ENCODE data around the gene ELN.

The ELN gene

DNA sequence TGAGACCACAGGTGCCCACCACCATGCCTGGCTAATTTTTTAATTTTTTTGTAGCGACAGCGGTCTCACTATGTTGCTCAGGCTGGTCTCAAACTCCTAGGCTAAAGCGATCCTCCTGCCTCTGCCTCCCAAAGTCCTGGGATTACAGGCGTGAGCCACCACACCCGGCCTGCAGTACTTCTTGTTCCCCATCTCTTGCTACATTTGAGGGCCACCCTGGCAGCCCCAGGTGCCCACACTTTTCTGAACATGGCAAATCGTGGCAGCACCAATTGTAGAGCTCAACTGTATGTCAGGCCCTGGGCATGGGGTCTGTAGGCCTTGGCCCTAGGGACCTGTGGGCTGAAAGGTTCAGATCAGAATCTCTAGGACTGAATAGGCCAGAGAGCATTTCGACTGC is 30.5 kb downstream of the ELN start:
- TF ChIP-seq, protein P1, sequence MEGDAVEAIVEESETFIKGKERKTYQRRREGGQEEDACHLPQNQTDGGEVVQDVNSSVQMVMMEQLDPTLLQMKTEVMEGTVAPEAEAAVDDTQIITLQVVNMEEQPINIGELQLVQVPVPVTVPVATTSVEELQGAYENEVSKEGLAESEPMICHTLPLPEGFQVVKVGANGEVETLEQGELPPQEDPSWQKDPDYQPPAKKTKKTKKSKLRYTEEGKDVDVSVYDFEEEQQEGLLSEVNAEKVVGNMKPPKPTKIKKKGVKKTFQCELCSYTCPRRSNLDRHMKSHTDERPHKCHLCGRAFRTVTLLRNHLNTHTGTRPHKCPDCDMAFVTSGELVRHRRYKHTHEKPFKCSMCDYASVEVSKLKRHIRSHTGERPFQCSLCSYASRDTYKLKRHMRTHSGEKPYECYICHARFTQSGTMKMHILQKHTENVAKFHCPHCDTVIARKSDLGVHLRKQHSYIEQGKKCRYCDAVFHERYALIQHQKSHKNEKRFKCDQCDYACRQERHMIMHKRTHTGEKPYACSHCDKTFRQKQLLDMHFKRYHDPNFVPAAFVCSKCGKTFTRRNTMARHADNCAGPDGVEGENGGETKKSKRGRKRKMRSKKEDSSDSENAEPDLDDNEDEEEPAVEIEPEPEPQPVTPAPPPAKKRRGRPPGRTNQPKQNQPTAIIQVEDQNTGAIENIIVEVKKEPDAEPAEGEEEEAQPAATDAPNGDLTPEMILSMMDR (IDR thresholded peaks at IDR 0.05; ENCODE audit: poor library complexity, severe bottlenecking) = no peak
- ATAC-seq (ENCODE audit: low read depth) = no peak
- H3K27me3 ChIP-seq (ENCODE audit: insufficient read depth, poor library complexity, severe bottlenecking) = no peaks in the 10 kb centered on the region
- no peak overlapping the region for H3K4me3 ChIP-seq (ENCODE audit: severe bottlenecking)
- no peaks in the 10 kb centered on the region for H3K36me3 ChIP-seq (ENCODE audit: low read depth)
- no peak overlapping the region for H3K27ac ChIP-seq (ENCODE audit: poor library complexity, severe bottlenecking)
- no peak for DNase-seq (ENCODE audit: low spot score)
- H3K4me1 ChIP-seq (ENCODE audit: insufficient read depth, poor library complexity, severe bottlenecking) = no peaks in the 10 kb centered on the region
- H3K9me3 ChIP-seq (ENCODE audit: severe bottlenecking) = no peaks in the 10 kb centered on the region

DNA sequence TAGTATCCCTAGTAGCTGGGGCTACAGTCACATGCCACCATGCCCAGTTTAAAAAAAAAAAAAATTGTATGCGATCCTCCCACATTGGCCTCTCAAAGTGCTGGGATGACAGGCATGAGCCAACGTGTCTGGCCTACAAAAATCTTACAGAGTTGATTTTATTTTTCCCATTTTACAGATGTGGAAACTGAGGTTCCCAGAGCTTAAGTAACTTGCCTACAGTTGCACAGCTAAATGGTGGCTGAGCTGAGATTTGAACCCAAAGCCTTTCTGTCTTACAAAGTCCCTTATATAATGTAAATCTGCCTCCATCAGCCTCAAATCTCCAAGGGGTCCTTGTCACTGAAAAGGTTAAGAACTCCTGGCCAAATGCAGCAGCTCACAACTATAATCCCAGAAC is 31.1 kb downstream of the ELN start:
- DNase-seq (ENCODE audit: low spot score) (no peak), ATAC-seq (ENCODE audit: low read depth) (no peak)
- H3K4me1 ChIP-seq (ENCODE audit: insufficient read depth, poor library complexity, severe bottlenecking) = no peaks in the 10 kb centered on the region
- TF ChIP-seq, protein P1 (IDR thresholded peaks at IDR 0.05; ENCODE audit: poor library complexity, severe bottlenecking) = no peak
- no peak overlapping the region for H3K4me3 ChIP-seq (ENCODE audit: severe bottlenecking)
- no peaks in the 10 kb centered on the region for H3K9me3 ChIP-seq (ENCODE audit: severe bottlenecking)
- H3K27me3 ChIP-seq (ENCODE audit: insufficient read depth, poor library complexity, severe bottlenecking) = no peaks in the 10 kb centered on the region
- H3K27ac ChIP-seq (ENCODE audit: poor library complexity, severe bottlenecking) = no peak overlapping the region
- H3K36me3 ChIP-seq (ENCODE audit: low read depth) = no peaks in the 10 kb centered on the region

DNA sequence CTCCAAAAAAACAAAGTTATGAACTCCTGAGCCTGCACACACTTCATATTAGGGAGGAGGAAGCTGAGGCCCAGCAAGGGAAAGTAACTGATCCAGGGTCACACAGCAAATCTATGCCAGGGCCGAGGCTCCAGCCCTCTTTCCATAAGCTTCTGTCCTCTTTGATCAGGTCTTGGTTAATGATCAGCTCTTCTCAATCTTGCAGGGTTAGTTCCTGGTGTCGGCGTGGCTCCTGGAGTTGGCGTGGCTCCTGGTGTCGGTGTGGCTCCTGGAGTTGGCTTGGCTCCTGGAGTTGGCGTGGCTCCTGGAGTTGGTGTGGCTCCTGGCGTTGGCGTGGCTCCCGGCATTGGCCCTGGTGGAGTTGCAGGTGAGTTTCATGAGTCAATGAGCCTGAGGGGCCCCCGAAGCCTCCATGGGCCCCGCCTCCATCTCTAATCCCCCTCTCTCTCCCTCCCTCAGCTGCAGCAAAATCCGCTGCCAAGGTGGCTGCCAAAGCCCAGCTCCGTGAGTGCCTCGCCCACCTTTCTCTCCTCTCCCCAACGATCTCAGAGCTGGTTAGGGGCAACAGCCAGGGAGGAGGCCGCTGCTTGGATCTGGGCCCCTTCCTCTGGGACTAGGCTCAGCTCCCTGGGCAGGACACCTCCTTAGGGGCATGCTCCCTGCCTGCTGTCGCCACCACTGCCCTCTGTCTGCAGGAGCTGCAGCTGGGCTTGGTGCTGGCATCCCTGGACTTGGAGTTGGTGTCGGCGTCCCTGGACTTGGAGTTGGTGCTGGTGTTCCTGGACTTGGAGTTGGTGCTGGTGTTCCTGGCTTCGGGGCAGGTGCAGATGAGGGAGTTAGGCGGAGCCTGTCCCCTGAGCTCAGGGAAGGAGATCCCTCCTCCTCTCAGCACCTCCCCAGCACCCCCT is 32.0 kb downstream of the ELN start:
- no peaks in the 10 kb centered on the region for H3K36me3 ChIP-seq (ENCODE audit: low read depth)
- no peak overlapping the region for H3K27ac ChIP-seq (ENCODE audit: poor library complexity, severe bottlenecking)
- ATAC-seq (ENCODE audit: low read depth) (peak; percentile 60), DNase-seq (ENCODE audit: low spot score) (peak; percentile 87)
- no peaks in the 10 kb centered on the region for H3K4me1 ChIP-seq (ENCODE audit: insufficient read depth, poor library complexity, severe bottlenecking)
- no peaks in the 10 kb centered on the region for H3K9me3 ChIP-seq (ENCODE audit: severe bottlenecking)
- no peak overlapping the region for H3K4me3 ChIP-seq (ENCODE audit: severe bottlenecking)
- TF ChIP-seq, protein P1 (IDR thresholded peaks at IDR 0.05; ENCODE audit: poor library complexity, severe bottlenecking) = peak; percentile 30
- H3K27me3 ChIP-seq (ENCODE audit: insufficient read depth, poor library complexity, severe bottlenecking) = no peaks in the 10 kb centered on the region

DNA sequence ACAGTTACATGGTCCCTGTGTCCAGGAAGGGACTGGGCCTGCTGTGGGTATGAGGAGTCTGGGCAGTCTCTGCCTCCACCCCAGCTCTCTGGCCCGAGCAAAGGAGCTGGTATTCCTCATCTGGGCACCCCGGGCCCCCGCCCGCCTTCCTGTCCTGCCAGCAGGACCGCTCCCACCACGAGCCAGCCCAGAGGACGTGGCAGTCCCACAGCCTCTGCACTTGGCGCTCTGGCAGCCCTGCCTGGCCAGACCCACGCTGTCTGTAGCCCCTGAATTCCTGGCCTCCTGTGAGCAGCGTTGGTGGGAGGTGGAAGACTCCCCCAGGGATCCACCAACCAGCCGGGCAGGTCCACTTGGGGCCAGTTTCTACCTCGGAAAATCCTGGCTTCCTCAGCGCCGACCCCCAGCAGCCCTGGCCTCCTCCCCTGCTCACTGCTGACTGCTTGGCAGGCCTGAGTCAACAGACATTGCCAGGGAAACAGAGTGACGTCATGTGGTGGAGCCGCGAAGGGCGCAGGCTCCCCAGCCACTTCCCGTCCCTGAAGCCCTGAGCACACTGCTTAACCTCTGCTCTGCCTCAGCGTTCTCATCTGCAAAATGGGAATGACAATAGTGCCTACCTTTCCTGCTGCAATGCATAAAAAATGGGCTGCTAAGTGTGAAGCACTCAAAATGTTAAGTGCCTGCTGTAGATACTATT is 34.0 kb downstream of the ELN start:
- ATAC-seq (ENCODE audit: low read depth) = peak; percentile 82
- no peaks in the 10 kb centered on the region for H3K4me1 ChIP-seq (ENCODE audit: insufficient read depth, poor library complexity, severe bottlenecking)
- H3K4me3 ChIP-seq (ENCODE audit: severe bottlenecking) = no peak overlapping the region
- no peak for DNase-seq (ENCODE audit: low spot score)
- H3K36me3 ChIP-seq (ENCODE audit: low read depth) = no peaks in the 10 kb centered on the region
- no peaks in the 10 kb centered on the region for H3K27me3 ChIP-seq (ENCODE audit: insufficient read depth, poor library complexity, severe bottlenecking)
- H3K9me3 ChIP-seq (ENCODE audit: severe bottlenecking) = no peaks in the 10 kb centered on the region
- peak overlapping the region; percentile 17 for H3K27ac ChIP-seq (ENCODE audit: poor library complexity, severe bottlenecking)
- TF ChIP-seq, protein P1 (IDR thresholded peaks at IDR 0.05; ENCODE audit: poor library complexity, severe bottlenecking) = no peak
